ENCODE data around the gene ATF7. TPM values are rescaled to one million over a fixed set of nuclear protein-coding genes. Genes with fewer than 3 reads are reported as not detected.

Gene ATF7
- total and polyA plus RNA-seq, 9 of the 15 experiments (the other 6 are each of a cell fraction or from before 2014, with no cell fraction given): 10.6 to 30.4 (median 20.7) TPM

DNA sequence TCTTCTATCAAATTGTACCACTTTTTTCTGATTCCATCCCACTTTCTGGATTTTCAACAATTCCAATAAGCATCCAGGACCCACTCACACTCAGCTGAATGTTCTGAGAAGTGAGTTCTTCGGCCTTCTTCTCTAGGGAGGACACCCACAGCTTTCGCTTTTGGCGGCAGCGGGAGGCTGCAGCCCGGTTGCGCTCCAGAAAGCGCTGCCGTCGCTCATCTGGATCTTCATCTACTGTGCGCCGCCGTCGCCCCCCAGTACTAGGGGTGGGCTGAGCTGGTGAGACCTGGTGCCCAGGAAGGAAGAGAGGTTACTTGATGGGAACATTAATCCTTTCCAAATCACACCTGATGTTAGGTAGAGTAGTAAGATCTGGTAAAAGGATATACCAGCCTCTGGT is 101.7 kb downstream of the ATF7 start:
- no peaks in the 10 kb centered on the region for H3K79me2 ChIP-seq (ENCODE audit: control insufficient read depth, insufficient read depth, low read length)
- TF ChIP-seq TBP (optimal IDR thresholded peaks at IDR 0.05; ENCODE audit: low read depth, low read length) (no peak), CHD7 (IDR thresholded peaks at IDR 0.05; ENCODE audit: low read depth, low read length) (no peak)
- no peak overlapping the region for H2AFZ ChIP-seq (ENCODE audit: low read depth, low read length)
- H3K27me3 ChIP-seq (ENCODE audit: control insufficient read depth in 2 of 2, insufficient read depth in 2 of 2, low read length in 2 of 2): no peaks in the 10 kb centered on the region
- 92% methylated on average over 13 of the region's 13 CpGs for WGBS (ENCODE audit: insufficient coverage, low coverage, missing lambda C conversion rate)
- intact Hi-C loops (cut with micrococcal nuclease): no loop called here
- H3K4me1 ChIP-seq (replicated peaks in 1 of 2; ENCODE audit: control insufficient read depth in 2 of 2, insufficient read depth in 2 of 2, low read length in 2 of 2): peaks cover 0 to 4% of the 10 kb centered on the region in 2 experiments; a peak in 2 of 5 replicates
- peaks cover 42% of the 10 kb centered on the region; the same call in 2 of the 3 replicates for H3K36me3 ChIP-seq (ENCODE audit: control insufficient read depth, insufficient read depth, low read length)
- H3K9me3 ChIP-seq (replicated peaks; ENCODE audit: control insufficient read depth, insufficient read depth, low read depth, low read length): no peaks in the 10 kb centered on the region
- no peak overlapping the region for H3K4me3 ChIP-seq
- POLR2A ChIA-PET: interaction anchor here (0.5 kb wide), 1 partner anchor 206 kb away, joined by 4 read pairs; no protein-coding TSS in a partner anchor
- BruUV-seq (replicated peaks): no TSS peak
- H3K9ac ChIP-seq (ENCODE audit: insufficient read depth in 1 of 2, low read depth in 2 of 2, low read length in 2 of 2): peak overlapping the region in 1 of 2 experiments; percentile 43; a peak in 1 of 4 replicates
- no peak overlapping the region for H3K4me2 ChIP-seq (ENCODE audit: insufficient read depth, low read length)
- no peak overlapping the region for H3K27ac ChIP-seq (ENCODE audit: extremely low read depth, low read depth, low read length)
- in situ Hi-C loops (cut with MboI): no loop called here
- no peaks in the 10 kb centered on the region for H4K20me1 ChIP-seq (replicated peaks; ENCODE audit: control insufficient read depth, insufficient read depth, low read length)
- DNase-seq (ENCODE audit: extremely low read depth in 1 of 4, low spot score in 3 of 4): no peak
- no peak for ATAC-seq
- FAIRE-seq: no peak
- CTCF ChIA-PET (ENCODE audit: low intra/inter-chr PET ratio): no interaction called here
- H3K9me1 ChIP-seq (ENCODE audit: control insufficient read depth, insufficient read depth, low read length): no peaks in the 10 kb centered on the region

Measured in K562 (cell line).